NCI-H146 (cell line): ENCODE data around the gene RAD51B.
"Not testable (repeated sequence)": the region's sequence is repeated elsewhere in the genome, so short reads cannot be mapped to it uniquely, and the experiment has no call there.

Experiments used
- DNase-seq: peaks from one replicate; lab custom pipeline; 2025; lab: John Stamatoyannopoulos, UW

The RAD51B gene

GRCh38 chr14:68690089-68690958, 870.7 kb downstream of the RAD51B start:
- DNase-seq, result no peak

GRCh38 chr14:68691031-68691791, 871.6 kb downstream of the RAD51B start:
- peak; percentile 21 for DNase-seq

- DNase-seq, result no peak
Observed at GRCh38 chr14:68691792-68692118, 872.2 kb downstream of the RAD51B start.

- no peak for DNase-seq
Observed at GRCh38 chr14:68692216-68692615, 872.6 kb downstream of the RAD51B start.

- DNase-seq, result no peak
Observed at GRCh38 chr14:68692916-68693771, 873.6 kb downstream of the RAD51B start.

GRCh38 chr14:68693926-68694325, 874.3 kb downstream of the RAD51B start:
- no peak for DNase-seq

- no peak for DNase-seq
Observed at GRCh38 chr14:68694516-68695235, 875.1 kb downstream of the RAD51B start.

GRCh38 chr14:68695326-68695768, 875.8 kb downstream of the RAD51B start:
- no peak for DNase-seq

GRCh38 chr14:68695856-68696255, 876.3 kb downstream of the RAD51B start:
- DNase-seq, result no peak

- no peak for DNase-seq
Observed at GRCh38 chr14:68696266-68696665, 876.7 kb downstream of the RAD51B start.

- no peak for DNase-seq
Observed at GRCh38 chr14:68696721-68697495, 877.3 kb downstream of the RAD51B start.

- DNase-seq, result not testable (repeated sequence)
Observed at GRCh38 chr14:68698773-68699172, 879.2 kb downstream of the RAD51B start.

- no peak for DNase-seq
Observed at GRCh38 chr14:68701001-68701741, 881.6 kb downstream of the RAD51B start.

GRCh38 chr14:68702135-68702534, 882.6 kb downstream of the RAD51B start:
- no peak for DNase-seq

GRCh38 chr14:68702578-68702977, 883.0 kb downstream of the RAD51B start:
- DNase-seq, result no peak

- DNase-seq, result no peak
Observed at GRCh38 chr14:68703093-68703492, 883.5 kb downstream of the RAD51B start.

- no peak for DNase-seq
Observed at GRCh38 chr14:68704736-68705720, 885.4 kb downstream of the RAD51B start.

GRCh38 chr14:68705741-68706283, 886.2 kb downstream of the RAD51B start:
- no peak for DNase-seq

- no peak for DNase-seq
Observed at GRCh38 chr14:68707482-68707881, 887.9 kb downstream of the RAD51B start.
